HFF-Myc (cell line): ENCODE measurements around the gene SLC44A3.

ENCODE experiments used
- DNase-seq: peaks from one replicate; pipeline ENCODE4 v3.0.0-alpha.2; 2011; ENCODE audit warnings: low read depth; ENCODE audit errors: extremely low read depth
- H3K4me3 ChIP-seq: replicated peaks from 2 replicates; pipeline ENCODE4 v1.5.1; 2011; ENCODE audit warnings: low read depth, mild to moderate bottlenecking, control low read depth, low read length
- CTCF ChIP-seq: IDR thresholded peaks from 2 replicates; pipeline ENCODE4 v1.5.1; 2012; ENCODE audit warnings: mild to moderate bottlenecking, low read depth, low read length, control low read depth; ENCODE audit errors: missing control alignments

The SLC44A3 gene

GRCh38 chr1:94819945-94820746, at the start of gene SLC44A3:
Gene SLC44A3 (plus strand): TSS chr1:94820357. CDS start chr1:94820452, 95 bp downstream.
- DNase-seq = no peak
- H3K4me3 ChIP-seq = peak within 1 kb of the TSS; percentile 51
- TF ChIP-seq CTCF = no peak

GRCh38 chr1:94772230-94772641, 47.9 kb upstream of the SLC44A3 start:
- no peak overlapping the region for H3K4me3 ChIP-seq
- no peak for DNase-seq
- TF ChIP-seq CTCF = no peak

GRCh38 chr1:94772845-94773244, 47.3 kb upstream of the SLC44A3 start:
- no peak for TF ChIP-seq CTCF
- no peak overlapping the region for H3K4me3 ChIP-seq
- no peak for DNase-seq

- no peak for TF ChIP-seq CTCF
- no peak for DNase-seq
- H3K4me3 ChIP-seq = no peak overlapping the region
Observed at GRCh38 chr1:94773296-94773809, 46.8 kb upstream of the SLC44A3 start.

GRCh38 chr1:94773931-94774422, 46.2 kb upstream of the SLC44A3 start:
- DNase-seq = no peak
- H3K4me3 ChIP-seq = no peak overlapping the region

GRCh38 chr1:94776474-94776873, 43.7 kb upstream of the SLC44A3 start:
- no peak for DNase-seq
- H3K4me3 ChIP-seq = no peak overlapping the region
- no peak for TF ChIP-seq CTCF

More at GRCh38 chr1:94773931-94774422, 46.2 kb upstream of the SLC44A3 start:
- no peak for TF ChIP-seq CTCF
